Stomach (tissue), 4 donors: ENCODE results near the gene EVL.

Experiments
- CTCF ChIP-seq, 7 experiments: fragments of 450-650 bp in 4 of 7; fragments of 200-600 bp in 3 of 7; sonication (generic) in 3 of 7; IDR thresholded peaks; one replicate each; pipeline ENCODE4 v1.5.1; 2016 to 2019; ENCODE audit warnings: antibody characterized with exemption in 7 of 7, control low read depth in 2 of 7, mild to moderate bottlenecking in 1 of 7
- POLR2A ChIP-seq, 4 donors: fragments of 450-650 bp; IDR thresholded peaks; one replicate each; pipeline ENCODE4 v1.6.1; 2016; ENCODE audit warnings: antibody characterized with exemption in 4 of 4, control low read depth in 2 of 4, mild to moderate bottlenecking in 1 of 4, moderate library complexity in 1 of 4

- TF ChIP-seq CTCF (IDR thresholded peaks at IDR 0.05) = no peak
- no peak for TF ChIP-seq POLR2A (IDR thresholded peaks at IDR 0.05)
Measured at GRCh38 chr14:100130521-100130920, 65.3 kb downstream of the EVL start.
